ENCODE data around the gene AKR1C3. TPM values are rescaled to one million over a fixed set of nuclear protein-coding genes. Genes with fewer than 3 reads are reported as not detected.
"Not testable (repeated sequence)": the region's sequence is repeated elsewhere in the genome, so short reads cannot be mapped to it uniquely, and the experiment has no call there.

The AKR1C3 gene
- total and polyA plus RNA-seq, 8 donors = 28.1 to 883 (median 174) TPM

DNA sequence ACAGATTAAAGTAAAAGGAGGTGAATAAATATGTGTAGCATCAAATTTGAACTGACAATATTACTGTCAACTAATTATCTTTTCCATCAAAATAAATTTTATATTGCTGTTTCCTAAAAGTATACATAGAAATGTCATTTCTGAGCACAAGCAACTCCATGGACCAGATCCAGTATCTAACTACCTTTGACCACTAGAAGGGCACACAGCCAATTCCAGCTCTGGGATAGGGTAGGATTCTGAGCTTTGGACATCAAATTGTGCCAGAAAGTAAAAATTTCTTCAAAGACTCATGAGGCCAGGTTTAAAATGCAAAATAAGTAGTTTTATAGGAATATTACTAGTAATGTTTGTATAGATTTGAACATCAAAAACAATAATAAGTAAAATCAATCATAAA lies 29.7 kb downstream of the AKR1C3 start:
- no peak overlapping the region for H3K4me3 ChIP-seq
- intact Hi-C loops (cut with DNase I; ENCODE audit: low total_unique reads) = no loop called here
- DNase-seq = no peak
- no peak overlapping the region for H3K27ac ChIP-seq
- no peaks in the 10 kb centered on the region for H3K36me3 ChIP-seq
- no peak for TF ChIP-seq POLR2A (IDR thresholded peaks at IDR 0.05)
- no peak for TF ChIP-seq EP300 (IDR thresholded peaks at IDR 0.05)
- no peak for TF ChIP-seq POLR2AphosphoS5 (IDR thresholded peaks at IDR 0.05)
- TF ChIP-seq, protein P1, sequence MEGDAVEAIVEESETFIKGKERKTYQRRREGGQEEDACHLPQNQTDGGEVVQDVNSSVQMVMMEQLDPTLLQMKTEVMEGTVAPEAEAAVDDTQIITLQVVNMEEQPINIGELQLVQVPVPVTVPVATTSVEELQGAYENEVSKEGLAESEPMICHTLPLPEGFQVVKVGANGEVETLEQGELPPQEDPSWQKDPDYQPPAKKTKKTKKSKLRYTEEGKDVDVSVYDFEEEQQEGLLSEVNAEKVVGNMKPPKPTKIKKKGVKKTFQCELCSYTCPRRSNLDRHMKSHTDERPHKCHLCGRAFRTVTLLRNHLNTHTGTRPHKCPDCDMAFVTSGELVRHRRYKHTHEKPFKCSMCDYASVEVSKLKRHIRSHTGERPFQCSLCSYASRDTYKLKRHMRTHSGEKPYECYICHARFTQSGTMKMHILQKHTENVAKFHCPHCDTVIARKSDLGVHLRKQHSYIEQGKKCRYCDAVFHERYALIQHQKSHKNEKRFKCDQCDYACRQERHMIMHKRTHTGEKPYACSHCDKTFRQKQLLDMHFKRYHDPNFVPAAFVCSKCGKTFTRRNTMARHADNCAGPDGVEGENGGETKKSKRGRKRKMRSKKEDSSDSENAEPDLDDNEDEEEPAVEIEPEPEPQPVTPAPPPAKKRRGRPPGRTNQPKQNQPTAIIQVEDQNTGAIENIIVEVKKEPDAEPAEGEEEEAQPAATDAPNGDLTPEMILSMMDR (IDR thresholded peaks at IDR 0.05) = no peak
- H3K4me1 ChIP-seq = no peaks in the 10 kb centered on the region
- H3K9me3 ChIP-seq = peaks cover 0 to 20% (median 2%) of the 10 kb centered on the region in 4 donors
- H3K27me3 ChIP-seq = no peaks in the 10 kb centered on the region

DNA sequence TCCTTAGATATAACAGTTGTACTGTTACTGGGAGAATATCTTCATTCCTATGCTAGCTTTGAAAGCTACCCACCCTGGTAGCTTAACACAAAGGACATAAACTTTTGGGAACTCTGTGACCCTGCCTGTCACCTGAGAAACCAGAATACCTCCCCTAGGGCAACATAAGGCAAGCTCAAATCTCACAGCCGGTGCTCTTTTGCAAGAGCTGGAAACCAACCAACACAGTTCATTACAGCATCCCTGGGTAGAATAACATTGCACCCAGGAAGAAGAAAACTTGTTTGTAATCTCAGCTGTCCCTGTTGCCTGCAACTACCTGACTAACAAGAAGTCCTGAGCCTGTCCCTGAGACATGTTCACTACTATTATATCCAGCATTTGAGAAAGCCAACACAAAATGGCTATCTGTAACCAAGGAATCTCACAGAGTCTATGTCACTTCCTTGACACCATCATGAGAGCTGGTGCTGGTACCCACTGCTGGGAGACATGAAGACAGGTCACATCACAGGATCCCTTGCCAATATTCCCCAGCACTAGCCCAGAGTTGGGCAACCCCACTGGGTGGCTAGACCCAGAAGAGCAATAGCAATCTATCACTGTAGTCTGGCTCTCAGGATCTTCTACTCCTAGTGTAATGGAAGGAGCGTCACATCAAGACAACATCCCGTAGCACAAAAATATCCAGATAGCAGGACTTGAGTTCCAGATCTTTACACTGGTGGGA lies 31.3 kb downstream of the AKR1C3 start:
- TF ChIP-seq EP300 (IDR thresholded peaks at IDR 0.05) (no peak), POLR2AphosphoS5 (IDR thresholded peaks at IDR 0.05) (no peak), POLR2A (IDR thresholded peaks at IDR 0.05) (no peak)
- TF ChIP-seq, protein P1 (IDR thresholded peaks at IDR 0.05) = no peak
- no peaks in the 10 kb centered on the region for H3K27me3 ChIP-seq

DNA sequence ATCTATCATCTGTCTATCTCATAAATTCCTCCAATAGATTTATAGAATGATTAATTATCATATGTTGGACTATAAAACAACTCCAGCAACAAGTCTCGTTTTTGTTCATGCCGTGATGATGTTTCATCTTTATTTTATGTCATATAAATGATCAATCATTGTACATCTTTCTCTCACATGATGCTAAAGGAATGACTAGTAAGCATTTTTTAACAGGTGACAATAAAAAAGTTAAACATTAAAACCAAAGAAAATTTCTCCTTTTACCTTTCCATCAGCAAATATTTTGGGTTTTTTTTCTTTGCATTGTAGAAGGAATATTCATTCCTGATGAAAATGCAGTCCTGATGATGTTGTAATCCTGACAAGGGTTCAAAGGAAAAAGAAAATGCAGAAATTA lies 41.4 kb downstream of the AKR1C3 start:
- no peak overlapping the region for H3K4me3 ChIP-seq
- peaks cover 6 to 34% (median 17%) of the 10 kb centered on the region in 4 donors for H3K9me3 ChIP-seq
- WGBS, 5 donors = 74 to 95% (median 87%) methylated on average over 2 of the region's 2 CpGs
- no peaks in the 10 kb centered on the region for H3K36me3 ChIP-seq
- TF ChIP-seq POLR2AphosphoS5 (IDR thresholded peaks at IDR 0.05) (no peak), POLR2A (IDR thresholded peaks at IDR 0.05) (no peak)
- no peak overlapping the region for H3K27ac ChIP-seq
- no peaks in the 10 kb centered on the region for H3K4me1 ChIP-seq
- intact Hi-C loops (cut with DNase I; ENCODE audit: low total_unique reads) = no loop called here
- no peaks in the 10 kb centered on the region for H3K27me3 ChIP-seq
- no peak for DNase-seq

More for the DNA sequence above, 31.3 kb downstream of the AKR1C3 start:
- Histone ChIP-seq H3K36me3 (no peaks in the 10 kb centered on the region), H3K4me3 (no peak overlapping the region), H3K27ac (no peak overlapping the region), H3K4me1 (no peaks in the 10 kb centered on the region), H3K9me3 (peaks cover 0 to 10% (median 2%) of the 10 kb centered on the region in 4 donors)
- DNase-seq = no peak
- intact Hi-C loops (cut with DNase I; ENCODE audit: low total_unique reads) = no loop called here
- 78 to 95% (median 93%) methylated on average over 3 of the region's 3 CpGs for WGBS, 5 donors

DNA sequence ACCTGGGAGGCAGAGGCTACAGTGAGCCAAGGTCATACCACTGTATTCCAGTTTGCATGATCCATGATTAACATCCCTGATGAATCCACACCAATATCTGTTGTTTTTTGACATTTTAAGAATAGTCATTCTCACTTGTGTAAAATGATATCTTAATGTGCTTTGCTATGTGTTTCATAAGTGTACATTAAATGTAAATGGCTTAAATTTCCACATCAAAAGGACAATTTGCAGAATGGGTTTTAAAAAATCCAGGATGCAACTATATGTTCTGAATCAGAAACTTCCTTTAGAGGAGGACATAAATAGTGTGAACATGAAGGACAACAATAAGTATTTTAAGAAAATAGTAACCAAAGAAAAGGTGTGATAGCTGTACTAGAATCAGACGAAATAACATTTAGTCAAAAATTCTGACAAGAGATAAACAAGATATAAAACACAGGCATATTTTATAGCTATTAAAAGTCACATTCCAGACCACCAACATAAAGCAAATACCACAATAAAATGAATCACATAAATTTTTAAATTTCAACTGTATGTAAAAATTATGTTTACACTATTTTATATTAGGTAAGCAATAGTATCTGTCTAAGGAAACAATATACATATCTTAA lies 42.4 kb downstream of the AKR1C3 start:
- intact Hi-C loops (cut with DNase I; ENCODE audit: low total_unique reads) = no loop called here
- 90 to 97% (median 93%) methylated on average over 1 of the region's 1 CpG for WGBS, 5 donors
- DNase-seq = no peak
- H3K4me1 ChIP-seq = peaks cover 0 to 1% (median 0%) of the 10 kb centered on the region in 4 donors
- H3K27ac ChIP-seq = no peak overlapping the region
- TF ChIP-seq POLR2A (IDR thresholded peaks at IDR 0.05) (no peak), EP300 (IDR thresholded peaks at IDR 0.05) (no peak), POLR2AphosphoS5 (IDR thresholded peaks at IDR 0.05) (no peak)
- TF ChIP-seq, protein P1 (IDR thresholded peaks at IDR 0.05) = no peak
- no peaks in the 10 kb centered on the region for H3K36me3 ChIP-seq
- H3K4me3 ChIP-seq = no peak overlapping the region
- peaks cover 6 to 34% (median 17%) of the 10 kb centered on the region in 4 donors for H3K9me3 ChIP-seq
- H3K27me3 ChIP-seq = no peaks in the 10 kb centered on the region

DNA sequence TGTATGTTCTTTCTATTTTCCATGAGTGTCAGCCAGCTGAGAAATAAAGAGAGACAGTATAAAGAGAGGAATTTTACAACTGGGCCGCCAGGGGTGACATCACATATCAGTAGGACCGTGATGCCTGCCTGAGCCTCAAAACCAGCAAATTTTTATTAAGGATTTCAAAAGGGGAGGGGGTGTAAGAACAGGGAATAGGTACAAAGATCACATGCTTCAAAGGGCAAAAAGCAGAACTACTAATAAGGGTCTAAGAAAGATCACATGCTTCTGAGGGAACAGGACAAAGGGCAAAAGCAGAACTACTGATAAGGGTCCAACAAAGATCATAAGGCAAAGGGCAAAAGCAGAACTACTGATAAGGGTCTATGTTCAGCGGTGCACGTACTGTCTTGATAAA lies 43.5 kb downstream of the AKR1C3 start:
- H3K4me1 ChIP-seq; intact Hi-C loops (cut with DNase I; ENCODE audit: low total_unique reads): not testable (repeated sequence)

More for the DNA sequence above, 43.5 kb downstream of the AKR1C3 start:
- not testable (repeated sequence) for H3K27ac ChIP-seq, DNase-seq, H3K36me3 ChIP-seq, H3K27me3 ChIP-seq, H3K4me3 ChIP-seq
- WGBS, 5 donors = 37 to 59% (median 39%) methylated on average over 4 of the region's 4 CpGs
- peaks cover 6 to 34% (median 17%) of the 10 kb centered on the region in 4 donors for H3K9me3 ChIP-seq

Measured in stomach (tissue), 9 donors.